Measurements from ENCODE around the gene PLEKHN1. TPM values are rescaled to one million over a fixed set of nuclear protein-coding genes. Genes with fewer than 3 reads are reported as not detected.
A peak's percentile ranks its signal among the peaks of the same experiment; 100 is the strongest.

Gene PLEKHN1
- total and polyA plus RNA-seq, 2 donors from 2014 or later, result 14.3 TPM; not detected in 1

- Histone ChIP-seq H3K4me1 (ENCODE audit: control insufficient read depth in 2 of 3, insufficient read depth in 2 of 3, low read depth in 1 of 3, low read length in 3 of 3) (peaks cover 3 to 47% (median 4%) of the 10 kb centered on the region in 3 donors), H3K27ac (ENCODE audit: low read depth in 2 of 2, low read length in 2 of 2) (no peak within 1 kb of the TSS), H3K27me3 (ENCODE audit: control insufficient read depth, insufficient read depth, low read length) (no peaks in the 10 kb centered on the region)
Observed at GRCh38 chr1:923131-923990, 42.9 kb upstream of the PLEKHN1 start, which contains the start of gene SAMD11. SAMD11 (plus strand) TSS chr1:923923; CDS start chr1:924432, 509 bp downstream.

GRCh38 chr1:923991-924655 lies 42.2 kb upstream of the PLEKHN1 start:
- FAIRE-seq (no peak), DNase-seq (no peak)
- intact Hi-C loops (cut with DNase I), result no loop called here
- no peak overlapping the region for H3K9ac ChIP-seq (ENCODE audit: low read length in 3 of 3)
- H3K4me1 ChIP-seq (ENCODE audit: control insufficient read depth in 2 of 3, insufficient read depth in 2 of 3, low read depth in 1 of 3, low read length in 3 of 3), result peaks cover 3 to 45% (median 4%) of the 10 kb centered on the region in 3 donors
- no peaks in the 10 kb centered on the region for H3K36me3 ChIP-seq (ENCODE audit: control insufficient read depth in 2 of 3, insufficient read depth in 3 of 3, low read length in 3 of 3)
- H3K27me3 ChIP-seq (ENCODE audit: control insufficient read depth, insufficient read depth, low read length), result no peaks in the 10 kb centered on the region
- no peak for TF ChIP-seq CTCF (IDR thresholded peaks at IDR 0.05; ENCODE audit: borderline replicate concordance, extremely low read depth, insufficient read depth)
- H3K27ac ChIP-seq (ENCODE audit: low read depth in 2 of 2, low read length in 2 of 2), result no peak overlapping the region
- peak overlapping the region in 1 of 3 donors; percentile 44 for H3K4me3 ChIP-seq (ENCODE audit: low read length in 3 of 3)
- H3K9me3 ChIP-seq (ENCODE audit: control insufficient read depth in 2 of 3, insufficient read depth in 1 of 3, low read length in 3 of 3), result no peaks in the 10 kb centered on the region

More at GRCh38 chr1:923131-923990, 42.9 kb upstream of the PLEKHN1 start, which contains the start of gene SAMD11:
- Histone ChIP-seq H3K36me3 (ENCODE audit: control insufficient read depth in 2 of 3, insufficient read depth in 3 of 3, low read length in 3 of 3) (no peaks in the 10 kb centered on the region), H3K4me3 (ENCODE audit: low read length in 3 of 3) (peak within 1 kb of the TSS; percentile 14 to 61 (median 59)), H3K9ac (ENCODE audit: low read length in 3 of 3) (peak within 1 kb of the TSS in 1 of 3 donors; percentile 27), H3K9me3 (ENCODE audit: control insufficient read depth in 2 of 3, insufficient read depth in 1 of 3, low read length in 3 of 3) (no peaks in the 10 kb centered on the region)
- TF ChIP-seq CTCF (IDR thresholded peaks at IDR 0.05; ENCODE audit: borderline replicate concordance, extremely low read depth, insufficient read depth), result peak; percentile 17
- DNase-seq (peak; percentile 91 to 96 (median 92)), FAIRE-seq (no peak)
- intact Hi-C loops (cut with DNase I), result no loop called here

- Histone ChIP-seq H3K4me1 (ENCODE audit: control insufficient read depth in 2 of 3, insufficient read depth in 2 of 3, low read depth in 1 of 3, low read length in 3 of 3) (peaks cover 3 to 41% (median 4%) of the 10 kb centered on the region in 3 donors), H3K9me3 (ENCODE audit: control insufficient read depth in 2 of 3, insufficient read depth in 1 of 3, low read length in 3 of 3) (no peaks in the 10 kb centered on the region), H3K27me3 (ENCODE audit: control insufficient read depth, insufficient read depth, low read length) (no peaks in the 10 kb centered on the region), H3K36me3 (ENCODE audit: control insufficient read depth in 2 of 3, insufficient read depth in 3 of 3, low read length in 3 of 3) (no peaks in the 10 kb centered on the region), H3K9ac (ENCODE audit: low read length in 3 of 3) (no peak overlapping the region), H3K27ac (ENCODE audit: low read depth in 2 of 2, low read length in 2 of 2) (no peak overlapping the region), H3K4me3 (ENCODE audit: low read length in 3 of 3) (peak overlapping the region in 2 of 3 donors; percentile 44 to 53)
- TF ChIP-seq CTCF (IDR thresholded peaks at IDR 0.05; ENCODE audit: borderline replicate concordance, extremely low read depth, insufficient read depth), result no peak
- intact Hi-C loops (cut with DNase I), result no loop called here
- FAIRE-seq (no peak), DNase-seq (peak in 1 of 5 donors; percentile 70)
Observed at GRCh38 chr1:924656-925560, 41.4 kb upstream of the PLEKHN1 start.

All from kidney (tissue), 14 donors.